Forelimb muscle (tissue), 1 donor: ENCODE data around the gene DIS3L2. TPM values are rescaled to one million over a fixed set of nuclear protein-coding genes. Genes with fewer than 3 reads are reported as not detected.
"Not testable (repeated sequence)": the region's sequence is repeated elsewhere in the genome, so short reads cannot be mapped to it uniquely, and the experiment has no call there.

Experiments
- DNase-seq: peaks from one replicate; pipeline ENCODE4 v3.0.0-alpha.2; 2013; ENCODE audit warnings: low read depth
- polyA plus RNA-seq: library from polyadenylated mRNA; unstranded; fragments of 120-200 nt; gene quantifications from one replicate; pipeline ENCODE4 v1.2.1, GENCODE V29; 2013; ENCODE audit not compliant: insufficient read length

The DIS3L2 gene
- polyA plus RNA-seq, 1 donor, result 21.1 TPM

DNA sequence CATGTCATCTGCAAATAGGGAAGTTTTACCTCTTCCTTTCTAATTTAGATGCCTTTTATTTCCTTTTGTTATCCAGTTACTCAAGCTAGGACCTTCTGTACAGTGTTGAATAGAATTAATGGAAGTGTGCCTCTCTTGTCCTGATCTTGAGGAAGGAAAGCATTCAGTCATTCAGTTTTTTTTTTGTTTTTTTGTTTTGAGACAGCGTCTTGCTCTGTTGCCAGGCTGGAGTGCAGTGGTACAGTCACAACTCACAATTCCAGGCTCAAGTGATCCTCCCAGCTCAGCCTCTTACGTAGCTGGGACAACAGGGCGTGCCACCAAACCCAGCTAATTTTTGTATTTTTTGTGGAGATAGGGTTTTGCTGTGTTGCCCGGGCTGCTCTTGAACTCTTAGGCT, 213.1 kb downstream of the DIS3L2 start:
- DNase-seq, result no peak

DNA sequence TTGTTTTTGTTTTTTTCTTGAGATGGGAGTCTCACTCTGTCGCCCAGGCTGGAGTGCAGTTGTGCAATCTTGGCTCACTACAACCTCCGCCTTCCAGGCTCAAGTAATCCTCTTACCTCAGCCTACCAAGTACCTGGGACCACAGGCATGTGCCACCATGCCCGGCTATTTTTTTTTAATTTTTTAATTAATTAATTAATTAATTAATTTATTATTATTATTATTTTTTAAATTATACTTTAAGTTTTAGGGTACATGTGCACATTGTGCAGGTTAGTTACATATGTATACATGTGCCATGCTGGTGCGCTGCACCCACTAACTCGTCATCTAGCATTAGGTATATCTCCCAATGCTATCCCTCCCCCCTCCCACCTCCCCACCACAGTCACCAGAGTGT, 215.1 kb downstream of the DIS3L2 start:
- not testable (repeated sequence) for DNase-seq

DNA sequence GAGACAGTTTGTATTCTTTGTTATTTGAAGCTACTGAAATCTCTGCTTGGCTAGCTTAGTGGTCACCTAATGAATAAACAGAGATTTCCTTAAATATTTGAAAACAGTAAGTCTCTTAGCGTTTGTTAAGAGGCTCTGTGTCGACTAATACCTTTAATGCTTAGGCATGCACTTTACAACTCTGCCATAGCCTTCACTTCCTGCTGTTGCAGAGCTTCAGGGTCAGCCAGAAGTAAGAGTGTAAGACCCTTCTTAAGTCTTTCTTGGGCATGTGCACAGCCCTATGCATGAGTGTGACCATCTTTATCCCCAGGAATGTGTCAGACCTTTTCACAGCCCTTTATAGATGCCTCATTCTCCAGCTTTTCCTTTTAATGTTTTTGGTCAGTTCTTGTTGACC, 221.8 kb downstream of the DIS3L2 start:
- no peak for DNase-seq

DNA sequence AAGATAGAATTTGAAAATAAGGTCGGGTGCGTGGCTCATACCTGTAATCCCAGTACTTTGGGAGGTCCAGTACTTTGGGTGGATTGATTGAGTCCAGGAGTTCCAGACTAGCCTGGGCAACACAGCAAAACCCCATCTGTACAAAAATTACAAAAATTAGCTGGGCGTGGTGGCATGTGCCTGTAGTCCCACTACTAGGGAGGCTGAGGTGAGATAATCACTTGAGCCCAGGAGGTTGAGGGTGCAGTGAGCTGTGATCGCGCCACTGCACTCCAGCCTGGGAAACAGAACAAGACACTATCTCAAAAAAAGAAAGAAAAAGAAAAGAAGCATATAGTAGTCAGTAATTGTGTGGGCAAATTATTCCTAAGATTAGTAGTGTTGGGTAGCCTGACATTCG, 222.8 kb downstream of the DIS3L2 start:
- no peak for DNase-seq

- DNase-seq, result no peak
Measured at GRCh38 chr2:232190796-232191195, 229.3 kb downstream of the DIS3L2 start.

DNA sequence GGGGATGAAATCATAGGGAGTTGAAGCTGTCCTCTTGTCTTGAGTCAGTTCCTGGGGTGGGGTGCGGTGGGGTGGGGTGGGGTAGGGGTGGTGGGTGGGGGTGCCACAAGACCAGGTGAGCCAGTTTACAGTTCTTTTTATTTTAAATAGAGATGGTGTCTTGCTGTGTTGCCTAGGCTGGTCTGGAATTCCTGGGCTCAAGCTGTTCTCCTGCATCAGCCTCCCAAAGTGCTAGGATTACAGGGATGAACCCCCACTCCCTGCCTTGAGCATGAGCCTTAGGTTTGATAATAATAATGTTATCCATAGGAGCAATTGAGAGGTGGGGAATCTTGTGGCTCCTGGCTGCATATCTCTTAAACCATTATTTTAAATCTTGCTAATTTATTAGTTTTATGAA, 234.0 kb downstream of the DIS3L2 start:
- DNase-seq, result no peak

GRCh38 chr2:232196802-232197201, 235.3 kb downstream of the DIS3L2 start:
- DNase-seq, result no peak

GRCh38 chr2:232200195-232200594, 238.7 kb downstream of the DIS3L2 start:
- no peak for DNase-seq

DNA sequence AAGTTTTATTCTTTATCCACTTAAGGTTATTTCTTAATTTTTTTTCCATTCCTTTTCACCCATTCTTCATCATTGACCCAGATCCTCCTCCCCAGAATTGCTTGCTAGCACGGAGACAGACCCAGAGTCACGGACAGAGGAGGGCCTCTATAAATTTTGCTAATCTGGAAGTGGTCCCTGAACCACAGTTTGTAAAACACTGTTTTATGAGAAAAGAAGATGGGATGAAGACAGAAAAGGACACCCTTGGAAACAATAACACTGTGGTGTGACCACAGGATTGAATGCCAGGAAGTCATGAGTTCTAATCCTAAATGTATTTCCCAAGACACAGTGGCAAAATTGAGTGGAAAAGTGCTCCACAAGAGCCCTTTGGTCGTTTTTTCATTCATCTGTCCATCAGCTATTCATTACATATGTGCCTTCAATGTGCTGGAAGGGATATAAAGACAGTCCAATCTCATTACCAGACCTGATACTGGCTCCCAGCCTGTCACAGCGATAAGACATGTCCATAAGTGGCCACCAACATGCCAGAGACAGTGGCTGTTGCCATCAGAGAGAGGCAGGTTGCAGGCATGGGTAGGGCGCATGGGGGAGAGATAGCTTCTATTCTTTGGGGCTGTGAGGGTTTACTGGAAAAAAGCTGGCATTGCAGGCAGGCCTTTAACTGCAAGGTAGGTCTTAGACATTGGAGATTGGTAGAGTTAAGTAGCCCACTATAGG, 241.8 kb downstream of the DIS3L2 start:
- DNase-seq, result no peak

- no peak for DNase-seq
Measured at GRCh38 chr2:232203936-232204335, 242.4 kb downstream of the DIS3L2 start.

DNA sequence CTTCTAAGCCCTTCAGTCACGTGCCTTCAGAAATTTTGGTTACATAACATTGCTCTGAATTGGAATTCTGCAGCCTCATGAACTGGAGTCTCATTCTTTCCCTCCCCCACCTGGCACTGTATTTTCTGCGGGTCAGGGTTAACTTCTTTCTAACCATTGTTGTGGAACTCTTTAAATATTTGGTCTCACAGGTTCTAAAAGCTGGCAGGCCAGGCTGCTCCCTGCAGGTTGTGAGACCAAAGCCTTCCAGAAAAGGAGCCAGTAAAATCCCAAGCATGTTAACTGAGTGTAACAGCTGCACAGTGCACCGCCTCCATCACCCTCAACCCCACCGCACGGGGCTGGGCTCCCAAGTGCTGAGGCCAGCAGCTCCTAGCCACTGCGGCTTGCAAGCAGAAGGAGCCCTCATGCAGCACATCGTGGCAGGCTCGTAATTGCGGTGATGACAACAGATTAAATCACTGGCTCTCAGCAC, 243.0 kb downstream of the DIS3L2 start:
- no peak for DNase-seq

GRCh38 chr2:232207174-232207573, 245.7 kb downstream of the DIS3L2 start:
- DNase-seq, result no peak

GRCh38 chr2:232210306-232210705, 248.8 kb downstream of the DIS3L2 start:
- DNase-seq, result no peak

DNA sequence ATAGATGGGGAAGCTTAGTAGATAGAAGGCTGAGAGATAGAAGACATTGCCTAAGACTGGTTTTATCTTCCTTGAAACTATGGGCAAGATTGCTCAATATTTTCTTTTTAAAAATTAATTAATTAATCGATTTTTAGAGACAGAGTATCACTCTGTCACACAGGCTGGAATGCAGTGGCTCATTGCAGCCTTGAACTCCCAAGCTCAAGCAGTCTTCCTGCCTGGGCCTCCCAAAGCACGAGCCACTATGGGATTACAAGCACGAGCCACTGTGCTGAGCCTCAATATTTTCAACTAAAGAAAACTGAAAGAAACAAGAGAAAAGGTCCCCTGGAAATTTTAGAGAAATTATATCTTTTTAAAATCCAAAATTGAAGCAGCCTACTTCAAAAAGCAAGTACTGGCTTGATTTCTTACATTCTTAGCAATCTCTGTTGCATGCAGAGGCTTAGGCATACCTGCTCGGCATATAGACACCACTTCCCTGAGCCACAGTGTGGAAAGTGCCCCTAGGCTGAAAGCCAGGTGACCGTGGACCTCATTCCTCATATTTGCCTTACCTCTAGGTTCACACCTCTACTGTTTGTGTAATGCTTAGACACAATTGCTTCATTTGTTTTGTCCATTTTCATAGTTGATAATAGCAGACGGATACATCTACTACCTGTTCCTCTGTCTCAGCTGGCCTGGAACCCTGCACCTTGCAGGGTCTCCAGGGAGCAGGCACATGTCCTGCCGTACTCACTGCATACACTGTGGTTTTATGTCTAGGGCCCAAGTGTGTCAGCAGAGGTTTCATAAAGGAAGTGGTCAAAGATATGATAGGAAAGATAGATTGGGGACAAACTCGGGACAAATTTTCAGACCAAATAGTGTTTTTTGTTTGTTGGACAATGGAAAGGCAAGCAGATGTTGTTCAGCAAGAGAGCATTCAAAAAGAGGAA, 250.5 kb downstream of the DIS3L2 start:
- DNase-seq, result no peak

- no peak for DNase-seq
Measured at GRCh38 chr2:232213176-232213575, 251.7 kb downstream of the DIS3L2 start.

- no peak for DNase-seq
Measured at GRCh38 chr2:232214053-232214452, 252.5 kb downstream of the DIS3L2 start.

GRCh38 chr2:232216028-232216427, 254.5 kb downstream of the DIS3L2 start:
- DNase-seq, result no peak

DNA sequence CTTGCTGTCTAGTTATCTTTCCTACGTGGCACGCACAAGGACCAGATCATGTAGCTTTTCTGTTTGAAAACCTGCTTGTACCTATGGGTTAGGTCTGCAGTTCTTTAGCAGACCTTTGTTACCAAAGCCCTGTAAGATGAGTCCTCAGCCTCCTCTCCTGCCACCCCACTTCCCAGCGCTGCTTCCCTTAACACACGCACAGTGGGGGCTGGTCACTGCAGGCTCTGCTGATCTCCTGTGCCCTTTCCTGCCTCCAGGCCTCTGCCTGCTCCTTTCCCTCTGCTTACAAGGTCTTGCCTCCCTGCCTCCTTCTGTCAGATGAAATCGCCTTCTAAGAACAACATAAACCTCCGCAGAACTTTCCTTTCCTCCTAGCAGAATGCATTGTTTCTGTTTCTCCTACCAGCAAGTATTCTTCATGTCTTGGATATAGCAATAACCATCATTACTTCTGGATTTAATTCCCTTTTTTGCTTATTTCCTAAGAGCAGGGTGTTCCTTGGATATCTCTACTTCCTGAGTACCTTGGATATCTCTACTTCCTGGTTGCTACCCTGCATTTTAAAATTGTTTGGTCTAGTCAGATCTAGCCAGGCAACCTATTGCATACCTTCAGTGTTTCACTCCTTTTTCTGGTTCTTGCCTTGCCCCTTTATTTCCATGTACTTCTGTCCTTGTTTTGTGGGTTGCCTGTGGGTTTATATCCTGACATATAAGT, 257.4 kb downstream of the DIS3L2 start:
- DNase-seq, result no peak

DNA sequence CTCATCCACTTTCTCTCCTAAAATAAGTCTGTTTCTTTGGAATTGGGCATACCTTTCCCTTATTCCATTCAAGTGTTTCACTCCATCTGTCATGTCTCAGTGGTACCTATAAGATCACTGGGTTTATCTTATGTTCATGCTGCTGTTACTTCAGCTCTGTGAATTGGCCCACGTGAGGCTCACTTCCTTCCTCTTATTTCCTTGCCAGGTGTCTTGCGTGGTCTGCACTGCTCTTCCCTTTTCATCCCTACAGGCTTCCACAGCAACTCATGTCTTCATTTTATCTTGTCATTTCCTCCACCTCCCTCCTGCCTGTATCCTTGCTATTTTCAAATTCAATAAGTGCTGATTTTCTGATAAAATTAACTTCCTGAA, 258.0 kb downstream of the DIS3L2 start:
- no peak for DNase-seq

- DNase-seq, result no peak
Measured at GRCh38 chr2:232219932-232220331, 258.4 kb downstream of the DIS3L2 start.

GRCh38 chr2:232225429-232225828, 263.9 kb downstream of the DIS3L2 start:
- DNase-seq, result no peak

GRCh38 chr2:232225895-232226294, 264.4 kb downstream of the DIS3L2 start:
- no peak for DNase-seq
